ENCODE results near the gene NFIC.

The NFIC gene

DNA sequence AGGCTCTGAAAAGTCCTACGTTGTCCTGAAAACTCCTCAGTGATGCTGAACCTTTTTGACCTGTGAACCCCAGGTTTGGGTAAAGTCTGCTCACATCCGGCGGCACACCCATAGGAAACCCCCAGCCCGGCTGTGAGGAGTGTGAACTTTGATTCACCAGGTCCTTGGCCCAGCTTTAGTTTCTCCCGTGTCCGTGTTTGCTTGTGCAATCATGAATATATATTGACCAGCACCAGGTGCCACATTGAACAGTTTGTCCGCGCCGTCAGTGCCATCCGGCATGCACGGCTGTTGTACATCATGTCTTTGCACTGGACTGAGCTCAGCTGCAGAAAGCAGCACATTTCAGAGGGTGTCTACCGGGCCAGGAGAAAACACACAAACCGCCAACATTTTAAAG lies 45.3 kb downstream of the NFIC start:
- TF ChIP-seq ZC3H10 (CRISPR knock-in tag; IDR thresholded peaks at IDR 0.05) (no peak), PPARA (CRISPR knock-in tag; IDR thresholded peaks at IDR 0.05; ENCODE audit: borderline replicate concordance) (no peak), TOX (CRISPR knock-in tag; IDR thresholded peaks at IDR 0.05; ENCODE audit: borderline replicate concordance) (no peak), ZNF70 (CRISPR knock-in tag; IDR thresholded peaks at IDR 0.05) (no peak), GLIS3 (CRISPR knock-in tag; IDR thresholded peaks at IDR 0.05) (no peak), BACH2 (CRISPR knock-in tag; IDR thresholded peaks at IDR 0.05; ENCODE audit: borderline replicate concordance) (no peak), ISL1 (CRISPR knock-in tag; IDR thresholded peaks at IDR 0.05) (no peak), SNAI2 (CRISPR knock-in tag; IDR thresholded peaks at IDR 0.05) (no peak), RARB (CRISPR knock-in tag; IDR thresholded peaks at IDR 0.05) (no peak), CSDC2 (CRISPR knock-in tag; IDR thresholded peaks at IDR 0.05) (no peak)
- TF ChIP-seq, protein P1, sequence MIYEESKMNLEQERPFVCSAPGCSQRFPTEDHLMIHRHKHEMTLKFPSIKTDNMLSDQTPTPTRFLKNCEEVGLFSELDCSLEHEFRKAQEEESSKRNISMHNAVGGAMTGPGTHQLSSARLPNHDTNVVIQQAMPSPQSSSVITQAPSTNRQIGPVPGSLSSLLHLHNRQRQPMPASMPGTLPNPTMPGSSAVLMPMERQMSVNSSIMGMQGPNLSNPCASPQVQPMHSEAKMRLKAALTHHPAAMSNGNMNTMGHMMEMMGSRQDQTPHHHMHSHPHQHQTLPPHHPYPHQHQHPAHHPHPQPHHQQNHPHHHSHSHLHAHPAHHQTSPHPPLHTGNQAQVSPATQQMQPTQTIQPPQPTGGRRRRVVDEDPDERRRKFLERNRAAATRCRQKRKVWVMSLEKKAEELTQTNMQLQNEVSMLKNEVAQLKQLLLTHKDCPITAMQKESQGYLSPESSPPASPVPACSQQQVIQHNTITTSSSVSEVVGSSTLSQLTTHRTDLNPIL (CRISPR knock-in tag; IDR thresholded peaks at IDR 0.05; ENCODE audit: low read depth), result no peak
- no peak for ATAC-seq

DNA sequence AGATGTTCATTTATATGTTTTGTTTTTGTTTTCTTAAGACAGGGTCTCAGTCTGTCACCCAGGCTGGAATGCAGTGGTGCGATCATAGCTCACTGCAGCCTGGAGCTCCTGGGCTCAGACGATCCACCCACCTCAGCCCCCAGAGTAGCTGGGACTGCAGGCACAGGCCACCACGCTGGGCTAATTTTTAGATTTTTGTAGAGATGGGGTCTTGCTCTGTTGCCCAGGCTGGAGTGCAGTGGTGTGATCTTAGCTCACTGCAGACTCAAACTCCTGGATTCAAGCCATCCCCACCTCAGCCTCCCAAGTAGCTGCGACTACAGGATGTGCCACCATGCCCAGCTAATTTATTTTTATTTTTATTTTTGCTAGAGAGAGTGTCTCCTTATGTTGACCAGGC lies 45.7 kb downstream of the NFIC start:
- ATAC-seq, result no peak
- TF ChIP-seq GLIS3 (CRISPR knock-in tag; IDR thresholded peaks at IDR 0.05) (no peak), SNAI2 (CRISPR knock-in tag; IDR thresholded peaks at IDR 0.05) (no peak), ARNTL (CRISPR knock-in tag; IDR thresholded peaks at IDR 0.05; ENCODE audit: borderline replicate concordance, low read depth) (no peak), ISL1 (CRISPR knock-in tag; IDR thresholded peaks at IDR 0.05) (no peak), RARB (CRISPR knock-in tag; IDR thresholded peaks at IDR 0.05) (no peak)

GRCh38 chr19:3413796-3414327 lies 47.5 kb downstream of the NFIC start:
- TF ChIP-seq ZFP30 (CRISPR knock-in tag; IDR thresholded peaks at IDR 0.05) (no peak), TCF4 (CRISPR knock-in tag; IDR thresholded peaks at IDR 0.05; ENCODE audit: borderline replicate concordance) (no peak), TOX (CRISPR knock-in tag; IDR thresholded peaks at IDR 0.05; ENCODE audit: borderline replicate concordance) (no peak), ISL1 (CRISPR knock-in tag; IDR thresholded peaks at IDR 0.05) (no peak), ESRRG (CRISPR knock-in tag; IDR thresholded peaks at IDR 0.05) (no peak), ZNF70 (CRISPR knock-in tag; IDR thresholded peaks at IDR 0.05) (no peak), POU6F1 (CRISPR knock-in tag; IDR thresholded peaks at IDR 0.05; ENCODE audit: borderline replicate concordance, low read depth) (no peak)
- TF ChIP-seq, protein P2, sequence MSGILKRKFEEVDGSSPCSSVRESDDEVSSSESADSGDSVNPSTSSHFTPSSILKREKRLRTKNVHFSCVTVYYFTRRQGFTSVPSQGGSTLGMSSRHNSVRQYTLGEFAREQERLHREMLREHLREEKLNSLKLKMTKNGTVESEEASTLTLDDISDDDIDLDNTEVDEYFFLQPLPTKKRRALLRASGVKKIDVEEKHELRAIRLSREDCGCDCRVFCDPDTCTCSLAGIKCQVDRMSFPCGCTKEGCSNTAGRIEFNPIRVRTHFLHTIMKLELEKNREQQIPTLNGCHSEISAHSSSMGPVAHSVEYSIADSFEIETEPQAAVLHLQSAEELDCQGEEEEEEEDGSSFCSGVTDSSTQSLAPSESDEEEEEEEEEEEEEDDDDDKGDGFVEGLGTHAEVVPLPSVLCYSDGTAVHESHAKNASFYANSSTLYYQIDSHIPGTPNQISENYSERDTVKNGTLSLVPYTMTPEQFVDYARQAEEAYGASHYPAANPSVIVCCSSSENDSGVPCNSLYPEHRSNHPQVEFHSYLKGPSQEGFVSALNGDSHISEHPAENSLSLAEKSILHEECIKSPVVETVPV (CRISPR knock-in tag; IDR thresholded peaks at IDR 0.05), result no peak
- ATAC-seq, result no peak

DNA sequence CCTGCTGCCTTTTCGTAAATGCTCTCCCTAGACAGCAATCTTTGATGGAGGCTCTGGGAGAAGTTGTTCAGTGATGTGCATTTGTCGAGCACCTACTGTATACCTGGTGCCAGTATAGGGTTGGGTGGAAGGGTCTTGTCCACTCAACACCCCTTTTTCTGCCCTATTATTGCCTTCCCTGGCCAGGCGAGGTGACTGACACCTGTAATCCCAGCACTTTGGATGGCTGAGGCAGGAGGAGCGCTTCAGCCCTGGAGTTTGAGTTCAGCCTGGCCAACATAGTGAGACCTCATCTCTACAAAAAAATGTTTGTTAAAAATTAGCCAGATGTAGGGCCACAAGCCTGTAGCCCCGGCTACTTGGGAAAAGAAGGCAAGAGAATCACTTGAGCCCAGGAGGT lies 49.3 kb downstream of the NFIC start:
- ATAC-seq, result no peak
- TF ChIP-seq GLIS3 (CRISPR knock-in tag; IDR thresholded peaks at IDR 0.05) (no peak), ZNF8 (CRISPR knock-in tag; IDR thresholded peaks at IDR 0.05) (no peak), TOX (CRISPR knock-in tag; IDR thresholded peaks at IDR 0.05; ENCODE audit: borderline replicate concordance) (no peak), ARNTL (CRISPR knock-in tag; IDR thresholded peaks at IDR 0.05; ENCODE audit: borderline replicate concordance, low read depth) (no peak), PPARA (CRISPR knock-in tag; IDR thresholded peaks at IDR 0.05; ENCODE audit: borderline replicate concordance) (no peak), BACH2 (CRISPR knock-in tag; IDR thresholded peaks at IDR 0.05; ENCODE audit: borderline replicate concordance) (no peak), ESRRG (CRISPR knock-in tag; IDR thresholded peaks at IDR 0.05) (no peak), RARB (CRISPR knock-in tag; IDR thresholded peaks at IDR 0.05) (no peak), TSHZ2 (CRISPR knock-in tag; IDR thresholded peaks at IDR 0.05) (no peak), OSR1 (CRISPR knock-in tag; IDR thresholded peaks at IDR 0.05) (no peak)
- TF ChIP-seq, protein P1 (CRISPR knock-in tag; IDR thresholded peaks at IDR 0.05; ENCODE audit: low read depth), result no peak
- TF ChIP-seq, protein P2 (CRISPR knock-in tag; IDR thresholded peaks at IDR 0.05), result no peak
